22Rv1 (cell line): ENCODE results near the gene KYAT1.

Experiments
- CTCF ChIP-seq: fragments of 450-650 bp; IDR thresholded peaks from 2 replicates; pipeline ENCODE4 v1.5.1; 2017; ENCODE audit warnings: mild to moderate bottlenecking
- ZFX ChIP-seq: fragments of 450-650 bp; IDR thresholded peaks from 2 replicates; pipeline ENCODE4 v1.6.1; 2017; ENCODE audit warnings: antibody characterized with exemption, borderline replicate concordance

GRCh38 chr9:128921881-128922763 is 40.4 kb upstream of the KYAT1 start:
- no peak for TF ChIP-seq CTCF
- no peak for TF ChIP-seq ZFX
